Endothelial cell of umbilical vein (primary cell): ENCODE measurements around the gene FAM81A. TPM values are rescaled to one million over a fixed set of nuclear protein-coding genes. Genes with fewer than 3 reads are reported as not detected.

Experiments used
- BruUV-seq: library from RNA; stranded (reverse); fragments of 400-500 nt; replicated peaks from 2 replicates; lab custom pipeline; 2021; lab: Mats Ljungman, UMichigan
- CTCF ChIA-PET: fragments of 300-600, 350-600 bp; sonication (Branson Sonifier 250); formaldehyde crosslinking; loops from one replicate; lab custom pipeline; 2021; ENCODE audit warnings: antibody characterized with exemption, inconsistent platforms; lab: Charles Lee
- POLR2A ChIA-PET: fragments of 300-600, 350-600 bp; sonication (Branson Sonifier 250); formaldehyde crosslinking; loops from one replicate; lab custom pipeline; 2021; ENCODE audit warnings: antibody characterized with exemption, inconsistent platforms; lab: Charles Lee
- DNase-seq: peaks from one replicate; pipeline ENCODE4 v3.0.0-alpha.2; 2011; ENCODE audit warnings: low read depth, low spot score
- FAIRE-seq: peaks from 2 replicates; lab custom pipeline; 2011; peaks lifted over from hg19 to GRCh38; lab: Jason Lieb, UNC
- H2AFZ ChIP-seq: 2 replicates; pipeline ENCODE4 v1.6.0; 2012; ENCODE audit warnings: low read depth, low read length, control low read depth, inconsistent platforms
- H3K27ac ChIP-seq: 2 replicates; pipeline ENCODE4 v1.5.1; 2011; ENCODE audit warnings: low read depth, mild to moderate bottlenecking, control low read depth, low read length, moderate library complexity; ENCODE audit not compliant: insufficient read depth
- H3K27me3 ChIP-seq, 2 experiments: 2 replicates each; pipeline versions ENCODE4 v1.6.0 to v1.6.1; 2011; ENCODE audit warnings: low read length in 2 of 2, mixed read lengths in 1 of 2; ENCODE audit not compliant: control insufficient read depth in 2 of 2, insufficient read depth in 2 of 2
- H3K36me3 ChIP-seq, 2 experiments: 2 replicates in 1 of 2; 3 replicates in 1 of 2; pipeline ENCODE4 v1.5.1; 2011; ENCODE audit warnings: low read length in 2 of 2, mild to moderate bottlenecking in 1 of 2, moderate library complexity in 1 of 2; ENCODE audit not compliant: control insufficient read depth in 2 of 2, insufficient read depth in 2 of 2; ENCODE audit errors: extremely low read depth in 1 of 2
- H3K4me1 ChIP-seq: 3 replicates; pipeline ENCODE4 v1.5.1; 2011; ENCODE audit warnings: mild to moderate bottlenecking, low read length; ENCODE audit not compliant: control insufficient read depth, insufficient read depth; ENCODE audit errors: extremely low read depth
- H3K4me2 ChIP-seq: 2 replicates; pipeline ENCODE4 v1.6.1; 2011; ENCODE audit warnings: low read length, control low read depth, mixed read lengths; ENCODE audit not compliant: insufficient read depth
- H3K4me3 ChIP-seq, 3 experiments: fragments of 200-600 bp in 1 of 3; sonication (generic), shearing (Covaris generic) in 1 of 3; replicated peaks in 1 of 3; 2 replicates each; pipeline ENCODE4 v1.5.1; 2011 to 2016; ENCODE audit warnings: control low read depth in 3 of 3, low read length in 3 of 3, mild to moderate bottlenecking in 2 of 3, inconsistent platforms in 1 of 3, low read depth in 1 of 3, moderate library complexity in 1 of 3; ENCODE audit not compliant: insufficient read depth in 1 of 3
- H3K79me2 ChIP-seq: 2 replicates; pipeline ENCODE4 v1.6.0; 2012; ENCODE audit warnings: low read length, inconsistent platforms; ENCODE audit not compliant: control insufficient read depth, insufficient read depth
- H3K9ac ChIP-seq: replicated peaks from 2 replicates; pipeline ENCODE3; 2011; ENCODE audit warnings: low read length, control low read depth; ENCODE audit not compliant: insufficient read depth; ENCODE audit errors: extremely low read depth
- H3K9me1 ChIP-seq: replicated peaks from 3 replicates; pipeline ENCODE4 v1.6.0; 2011; ENCODE audit warnings: mild to moderate bottlenecking, low read length; ENCODE audit not compliant: control insufficient read depth, insufficient read depth; ENCODE audit errors: extremely low read depth
- H3K9me3 ChIP-seq: replicated peaks from 2 replicates; pipeline ENCODE4 v1.5.1; 2012; ENCODE audit warnings: low read length, inconsistent platforms; ENCODE audit not compliant: control insufficient read depth, insufficient read depth
- H4K20me1 ChIP-seq: replicated peaks from 2 replicates; pipeline ENCODE3; 2011; ENCODE audit warnings: mild to moderate bottlenecking, low read length; ENCODE audit not compliant: control insufficient read depth, insufficient read depth; ENCODE audit errors: extremely low read depth
- CTCF ChIP-seq, 2 donors: IDR thresholded peaks; 1 replicate in 1 of 2; 2 replicates in 1 of 2; pipeline ENCODE4 v1.5.1; 2011; ENCODE audit warnings: low read length in 2 of 2, mild to moderate bottlenecking in 2 of 2, moderate library complexity in 2 of 2, control low read depth in 1 of 2, inconsistent platforms in 1 of 2, low read depth in 1 of 2; ENCODE audit not compliant: insufficient read depth in 1 of 2; ENCODE audit errors: extremely low read depth in 1 of 2
- EZH2 ChIP-seq: IDR thresholded peaks from 2 replicates; pipeline ENCODE4 v1.6.1; 2012; ENCODE audit warnings: borderline replicate concordance, low read depth, mild to moderate bottlenecking, moderate library complexity, low read length, inconsistent platforms; ENCODE audit not compliant: severe bottlenecking
- FOS ChIP-seq: IDR thresholded peaks from 2 replicates; pipeline ENCODE4 v1.6.1; 2011; ENCODE audit warnings: mild to moderate bottlenecking, low read length, moderate library complexity, borderline replicate concordance; ENCODE audit not compliant: insufficient read depth
- GATA2 ChIP-seq: IDR thresholded peaks from 2 replicates; pipeline ENCODE4 v1.7.0; 2011; ENCODE audit warnings: low read depth, mild to moderate bottlenecking, moderate library complexity, mixed read lengths, low read length; ENCODE audit not compliant: insufficient read length, insufficient read depth
- JUN ChIP-seq: IDR thresholded peaks from 2 replicates; pipeline ENCODE4 v1.6.1; 2011; ENCODE audit warnings: borderline replicate concordance, low read depth; ENCODE audit not compliant: insufficient read length, insufficient read depth
- MAX ChIP-seq: IDR thresholded peaks from 2 replicates; pipeline ENCODE4 v1.6.1; 2011; ENCODE audit not compliant: insufficient read depth, insufficient read length
- MYC ChIP-seq: IDR thresholded peaks from one replicate; pipeline ENCODE4 v1.6.1; 2011; ENCODE audit warnings: mild to moderate bottlenecking, low read depth, low read length
- POLR2A ChIP-seq: IDR thresholded peaks from 2 replicates; pipeline ENCODE4 v1.6.1; 2012; ENCODE audit warnings: low read depth, mild to moderate bottlenecking, control low read depth, low read length
- POLR2AphosphoS5 ChIP-seq: IDR thresholded peaks from 2 replicates; pipeline ENCODE4 v1.6.1; 2012; ENCODE audit warnings: low read depth, mild to moderate bottlenecking, control low read depth, low read length, moderate library complexity; ENCODE audit not compliant: insufficient read depth
- dilution Hi-C: fragments of 300-500 bp; cut with MboI; formaldehyde crosslinking; loops from one replicate; pipeline ENCODE4 v1.15.0; 2019; ENCODE audit warnings: low sequenced_read_pairs; ENCODE audit not compliant: extremely low pct_ligation_motif_present
- intact Hi-C: fragments of 100-400 bp; cut with micrococcal nuclease; formaldehyde crosslinking; loops from one replicate; pipeline ENCODE4 v1.10.0; 2022
- polyA plus RNA-seq, 4 experiments: library from polyadenylated mRNA; depleted of rRNA in 3 of 4; stranded (reverse) in 3 of 4; unstranded in 1 of 4; fragments of >200 nt; gene quantifications; 2 replicates each; pipeline versions ENCODE4 v1.2.1 to v1.2.3, GENCODE V29; 2011 to 2012; ENCODE audit warnings: missing spikeins in 1 of 4
- total RNA-seq: library from RNA; stranded (reverse); gene quantifications from 2 replicates; pipeline ENCODE4 v1.2.3, GENCODE V29; 2021

Gene FAM81A
- total and polyA plus RNA-seq, 2 donors (not counting 3 experiments of a cell fraction or from before 2014, with no cell fraction given): 0.28 to 1.2 TPM

GRCh38 chr15:59556380-59556779 is 118.4 kb downstream of the FAM81A start:
- H2AFZ ChIP-seq: no peak overlapping the region
- no peak overlapping the region for H3K4me3 ChIP-seq
- ChIA-PET POLR2A (no interaction called here), CTCF (interaction anchor here (0.8 to 1.1 kb wide), 4 partner anchors 23 to 28 kb away, joined by 3 to 5 read pairs (median 4); no protein-coding TSS in a partner anchor)
- no peaks in the 10 kb centered on the region for H3K79me2 ChIP-seq
- no peak overlapping the region for H3K27ac ChIP-seq
- BruUV-seq: no TSS peak
- no peaks in the 10 kb centered on the region for H3K27me3 ChIP-seq
- FAIRE-seq (no peak), DNase-seq (no peak)
- H3K4me1 ChIP-seq: no peaks in the 10 kb centered on the region
- no peaks in the 10 kb centered on the region for H4K20me1 ChIP-seq
- intact Hi-C loops: no loop called here
- dilution Hi-C loops: no loop called here
- no peak overlapping the region for H3K4me2 ChIP-seq
- H3K36me3 ChIP-seq: no peaks in the 10 kb centered on the region
- H3K9me3 ChIP-seq: no peaks in the 10 kb centered on the region
- no peak overlapping the region for H3K9ac ChIP-seq
- no peaks in the 10 kb centered on the region for H3K9me1 ChIP-seq
- TF ChIP-seq EZH2: no peak
- no peak for TF ChIP-seq MYC
- no peak for TF ChIP-seq POLR2AphosphoS5
- TF ChIP-seq POLR2A: no peak
- no peak for TF ChIP-seq JUN
- no peak for TF ChIP-seq CTCF (IDR thresholded peaks at IDR 0.05; ENCODE audit: extremely low read depth in 1 of 2, insufficient read depth in 1 of 2, low read depth in 1 of 2, low read length in 2 of 2)
- no peak for TF ChIP-seq FOS
- TF ChIP-seq MAX: no peak
- TF ChIP-seq GATA2: no peak
